Sciatic nerve (tissue), 2 donors: ENCODE data around the gene SPAG8. TPM values are rescaled to one million over a fixed set of nuclear protein-coding genes. Genes with fewer than 3 reads are reported as not detected.

Experiments
- ATAC-seq: fragments of 200-7000 bp; cut with Tn5 transposase; one replicate; pipeline ENCODE4 v1.9.1; 2020; ENCODE audit warnings: mild to moderate bottlenecking, moderate library complexity
- DNase-seq: peaks from one replicate; pipeline ENCODE4 v3.0.0-alpha.2; 2020; ENCODE audit warnings: low spot score
- intact Hi-C: fragments of 100-400 bp; cut with DNase I; formaldehyde crosslinking; loops from one replicate; pipeline ENCODE4 v1.14.2; 2022
- total RNA-seq: library from RNA; stranded (reverse); fragmentation: NEBNext Ultra II Directional; extraction: Animal tissue kit (Norgen Biotek cat#: 25700); gene quantifications from one replicate; pipeline ENCODE4 v1.2.1, GENCODE V29; 2021
- donor health status: DM: no; HTN: no; CAD: no.
- donor health status: DM: no; HTN: no; CAD: no.

Gene SPAG8
- total RNA-seq, 1 donor from 2014 or later, result 6.3 TPM

GRCh38 chr9:35790385-35791296 is 21.4 kb downstream of the SPAG8 start:
- intact Hi-C loops, result loop anchor here (5.0 kb wide), 1 partner anchor 92 kb away; no protein-coding TSS in a partner anchor
- peak; percentile 93 for ATAC-seq
- peak; percentile 82 for DNase-seq

- ATAC-seq, result no peak
- DNase-seq, result no peak
- intact Hi-C loops, result loop anchor here (5.0 kb wide), 1 partner anchor 92 kb away; no protein-coding TSS in a partner anchor
These were observed 22.1 kb downstream of the SPAG8 start for GRCh38 chr9:35790025-35790384.

GRCh38 chr9:35789541-35789940 is 22.5 kb downstream of the SPAG8 start:
- intact Hi-C loops, result no loop called here
- DNase-seq, result no peak

GRCh38 chr9:35783418-35783817 is 28.6 kb downstream of the SPAG8 start:
- DNase-seq, result no peak
- intact Hi-C loops, result no loop called here
- ATAC-seq, result no peak

More at GRCh38 chr9:35789541-35789940, 22.5 kb downstream of the SPAG8 start:
- no peak for ATAC-seq

- intact Hi-C loops, result no loop called here
- DNase-seq (no peak), ATAC-seq (no peak)
These were observed 31.0 kb downstream of the SPAG8 start for GRCh38 chr9:35781066-35781465.

- intact Hi-C loops, result no loop called here
- DNase-seq, result no peak
- no peak for ATAC-seq
These were observed 33.6 kb downstream of the SPAG8 start for GRCh38 chr9:35778496-35778895.

- DNase-seq (no peak), ATAC-seq (no peak)
- intact Hi-C loops, result no loop called here
These were observed 36.0 kb downstream of the SPAG8 start for GRCh38 chr9:35776018-35776417.

GRCh38 chr9:35774907-35775635 is 37.0 kb downstream of the SPAG8 start:
- no peak for DNase-seq
- intact Hi-C loops, result no loop called here
- peak; percentile 64 for ATAC-seq

- ATAC-seq (peak; percentile 11), DNase-seq (no peak)
- intact Hi-C loops, result no loop called here
These were observed 40.1 kb downstream of the SPAG8 start for GRCh38 chr9:35771943-35772342.

GRCh38 chr9:35771534-35771933 is 40.5 kb downstream of the SPAG8 start:
- peak; percentile 67 for ATAC-seq
- intact Hi-C loops, result no loop called here
- no peak for DNase-seq

GRCh38 chr9:35771075-35771433 is 41.0 kb downstream of the SPAG8 start:
- intact Hi-C loops, result no loop called here
- DNase-seq, result no peak
- ATAC-seq, result peak; percentile 88

- DNase-seq, result no peak
- ATAC-seq, result no peak
- intact Hi-C loops, result no loop called here
These were observed 42.3 kb downstream of the SPAG8 start for GRCh38 chr9:35769763-35770162.

GRCh38 chr9:35767458-35767857 is 44.6 kb downstream of the SPAG8 start:
- ATAC-seq (no peak), DNase-seq (no peak)
- intact Hi-C loops, result no loop called here

- intact Hi-C loops, result no loop called here
- ATAC-seq, result no peak
- no peak for DNase-seq
These were observed 45.1 kb downstream of the SPAG8 start for GRCh38 chr9:35766997-35767396.

- intact Hi-C loops, result no loop called here
- ATAC-seq (no peak), DNase-seq (no peak)
These were observed 48.3 kb downstream of the SPAG8 start for GRCh38 chr9:35763803-35764202.

- intact Hi-C loops, result no loop called here
- ATAC-seq (no peak), DNase-seq (no peak)
These were observed 48.9 kb downstream of the SPAG8 start for GRCh38 chr9:35763181-35763580.

- ATAC-seq (no peak), DNase-seq (no peak)
- intact Hi-C loops, result no loop called here
These were observed 51.4 kb downstream of the SPAG8 start for GRCh38 chr9:35760651-35761050.

- DNase-seq, result no peak
- intact Hi-C loops, result no loop called here
- no peak for ATAC-seq
These were observed 52.3 kb downstream of the SPAG8 start for GRCh38 chr9:35759795-35760194.
